Colon (tissue), 2 donors: Measurements from ENCODE around the gene USP6NL.

Source experiments
- FAIRE-seq: peaks from 2 replicates; lab custom pipeline; 2012; peaks lifted over from hg19 to GRCh38; lab: Jason Lieb, UNC
- donor health status: control.
- donor health status: control.

Gene USP6NL

GRCh38 chr10:11479300-11479699 is 132.2 kb downstream of the USP6NL start:
- no peak for FAIRE-seq

- no peak for FAIRE-seq
Observed at GRCh38 chr10:11478807-11479206, 132.6 kb downstream of the USP6NL start.

DNA sequence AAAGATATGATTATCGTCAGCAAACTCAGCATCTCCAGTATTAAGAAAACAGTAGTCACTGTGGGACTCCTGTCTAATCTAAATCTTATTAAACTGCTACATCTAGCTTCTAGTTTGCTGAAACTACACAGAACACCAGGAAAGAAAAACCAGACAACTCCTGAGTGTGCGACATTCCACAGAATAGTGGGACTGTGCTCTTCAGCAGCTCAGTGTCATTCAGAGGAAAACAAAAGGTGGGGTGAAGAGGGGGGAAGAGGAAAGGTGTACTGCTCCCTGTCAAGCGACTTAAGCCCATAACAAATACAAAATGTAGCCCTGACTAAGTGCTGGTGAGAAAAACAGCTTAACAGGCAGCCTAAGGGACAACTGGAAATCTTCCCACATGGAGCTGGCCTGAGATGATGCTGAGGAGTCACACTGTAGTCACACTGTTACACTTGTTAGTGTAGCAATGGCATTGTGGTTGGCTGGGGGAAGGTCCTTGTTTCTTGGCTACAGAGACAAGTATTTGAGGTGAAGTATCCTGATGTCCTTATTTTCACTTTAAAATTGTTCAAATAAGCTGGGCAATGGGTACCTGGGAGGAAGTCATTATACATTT is 135.5 kb downstream of the USP6NL start:
- FAIRE-seq, result no peak

DNA sequence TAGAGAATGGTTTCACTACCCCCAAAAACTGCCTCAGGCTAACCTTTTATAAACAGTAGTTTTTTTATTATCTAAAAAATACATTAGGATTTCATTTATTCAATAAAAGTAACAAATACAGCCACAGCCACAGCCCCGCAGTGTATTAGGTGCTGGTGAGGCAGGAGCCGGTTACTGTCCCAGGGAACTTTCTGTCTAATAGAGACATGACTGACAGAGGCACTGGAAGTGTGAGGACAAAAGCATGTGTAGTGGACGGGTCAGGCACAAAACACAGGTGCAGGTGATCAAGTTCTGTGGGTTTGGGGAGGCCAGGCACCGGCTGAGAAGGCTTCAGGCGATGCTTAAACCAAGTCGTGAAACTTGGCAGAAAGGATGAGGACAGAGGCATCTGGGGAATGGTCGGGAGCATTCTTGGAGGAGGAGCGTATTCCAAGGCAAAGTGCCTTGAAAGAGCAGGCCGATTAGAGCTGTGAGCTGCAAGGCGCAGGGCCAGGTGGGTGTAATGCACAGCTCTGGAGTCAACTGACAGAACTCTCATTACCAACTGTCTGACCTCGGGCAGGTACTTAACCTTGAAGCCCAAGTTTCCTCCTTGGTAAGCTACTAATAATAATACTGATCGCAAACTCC is 138.2 kb downstream of the USP6NL start:
- no peak for FAIRE-seq

GRCh38 chr10:11472158-11472753 is 139.2 kb downstream of the USP6NL start:
- no peak for FAIRE-seq

DNA sequence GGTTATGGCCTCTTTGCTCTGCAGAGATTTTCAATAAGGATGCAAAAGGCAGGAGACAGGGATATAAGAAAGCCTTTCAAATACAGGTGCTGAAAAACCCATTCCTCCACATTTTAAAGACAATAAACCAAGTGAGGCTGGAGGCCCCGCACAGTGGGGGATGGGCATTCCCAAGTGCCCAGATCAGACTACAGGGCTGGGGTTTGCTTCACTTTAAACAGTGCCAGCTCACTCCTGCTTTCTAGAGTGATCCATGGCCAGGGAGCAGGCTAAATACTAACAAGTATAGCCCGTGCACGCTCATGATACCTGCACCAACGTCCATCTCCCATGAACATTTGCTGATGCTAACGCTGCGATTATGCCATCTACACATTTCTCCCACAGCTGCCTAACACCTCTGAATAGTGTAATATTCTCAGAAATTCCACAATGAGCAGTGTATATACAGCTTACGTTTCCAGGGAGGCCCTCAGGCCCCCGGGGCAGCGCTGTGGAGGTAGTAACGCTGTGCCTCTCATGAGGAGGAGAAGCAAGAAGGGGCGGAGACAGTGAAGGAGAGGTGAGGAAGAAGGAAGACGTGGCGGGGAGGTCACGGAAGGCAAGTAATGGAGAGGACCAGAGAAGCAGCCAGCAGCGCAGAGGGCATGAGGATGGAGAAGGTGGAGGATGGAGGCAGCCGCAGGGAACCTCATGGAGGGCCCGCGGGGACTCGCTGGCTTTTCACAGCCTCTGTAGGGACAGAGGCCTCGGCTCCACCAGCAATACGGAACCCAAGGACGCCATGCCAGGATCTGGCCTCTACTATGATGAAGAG is 141.7 kb downstream of the USP6NL start:
- FAIRE-seq, result no peak

DNA sequence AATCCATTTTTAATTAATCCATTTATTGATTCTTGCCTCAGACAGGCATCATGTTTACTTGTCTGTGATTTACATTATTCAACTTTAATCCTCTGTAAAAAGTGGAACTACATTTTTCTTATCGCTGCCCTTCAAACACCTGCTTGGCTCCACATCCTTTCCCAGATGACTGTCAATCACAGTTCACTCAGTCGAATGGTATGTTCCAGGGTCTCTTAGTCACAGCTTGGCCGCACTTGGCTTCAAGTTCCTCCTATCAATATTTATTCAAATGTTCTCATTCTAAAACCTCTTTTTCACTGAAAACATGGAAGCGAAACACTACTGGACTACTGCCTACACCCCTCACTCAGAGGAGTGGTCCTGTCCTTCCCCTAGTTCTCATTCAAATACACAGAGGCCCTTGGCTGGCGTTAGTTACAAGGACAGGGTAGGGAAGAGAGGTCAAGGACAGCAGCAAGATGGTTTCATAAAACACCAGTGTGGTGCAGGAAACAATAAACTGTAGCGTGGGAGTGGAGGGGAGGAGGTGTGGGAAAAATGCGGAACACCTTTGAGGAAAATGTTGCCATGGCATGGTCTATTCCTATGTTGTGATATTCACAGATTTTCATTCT is 143.2 kb downstream of the USP6NL start:
- no peak for FAIRE-seq

DNA sequence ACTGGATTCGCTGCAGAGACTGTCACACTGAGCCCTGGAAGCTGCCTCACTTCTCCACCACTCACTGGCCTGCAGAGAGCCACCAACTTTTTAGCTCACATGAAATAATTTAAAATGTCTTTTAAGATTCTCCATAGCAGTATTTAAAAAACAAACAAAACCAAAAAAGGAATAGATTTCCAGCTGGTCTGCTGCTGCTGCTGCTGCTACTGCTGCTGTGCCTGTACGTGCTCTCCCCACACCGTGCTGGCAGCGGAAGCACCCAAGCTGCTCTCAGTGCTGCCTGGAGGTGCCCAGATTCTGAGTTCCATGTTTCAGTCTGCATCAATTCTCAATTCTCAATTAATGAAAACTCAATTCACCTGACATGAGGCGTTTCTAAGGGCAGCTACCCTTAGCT is 146.0 kb downstream of the USP6NL start:
- FAIRE-seq, result no peak

GRCh38 chr10:11463111-11463510 is 148.3 kb downstream of the USP6NL start:
- no peak for FAIRE-seq

DNA sequence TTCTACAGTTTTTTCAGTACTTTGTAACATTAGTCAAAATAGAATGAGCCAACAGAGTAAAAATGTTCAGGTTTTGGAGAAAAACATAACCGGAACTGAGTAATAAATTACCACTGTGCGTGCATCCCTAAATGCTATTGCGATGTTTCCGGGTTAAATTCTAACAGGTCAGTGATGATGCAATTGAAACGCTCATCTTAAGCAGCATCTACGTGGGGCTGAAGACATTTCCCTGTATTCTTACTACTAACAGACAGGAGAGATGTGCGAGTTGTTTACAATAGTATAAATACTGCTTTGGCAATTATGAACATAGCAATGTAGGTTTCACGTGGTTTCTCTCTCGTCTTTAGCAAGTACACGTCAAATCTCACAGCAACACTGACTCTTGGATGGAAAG is 149.4 kb downstream of the USP6NL start:
- no peak for FAIRE-seq

DNA sequence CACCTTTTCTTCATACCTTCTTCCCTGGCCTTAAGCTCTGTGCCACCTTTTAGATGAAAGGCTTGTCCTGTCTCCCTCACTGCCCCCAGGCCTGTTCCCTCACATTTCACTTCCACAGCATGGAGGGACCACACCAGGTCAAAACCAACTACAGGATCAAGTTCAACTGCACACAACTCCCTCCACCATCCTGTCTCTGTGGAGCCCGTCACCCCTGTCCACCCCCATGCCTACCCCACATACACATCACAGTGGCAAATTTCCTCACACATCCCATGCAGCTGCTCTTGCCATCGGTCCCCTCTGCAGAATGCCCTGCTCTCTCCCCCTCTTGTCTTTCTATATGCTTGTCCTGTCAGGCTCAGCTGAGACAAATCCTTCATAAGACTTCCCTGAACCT is 154.1 kb downstream of the USP6NL start:
- FAIRE-seq, result no peak

GRCh38 chr10:11454958-11455566 is 156.4 kb downstream of the USP6NL start:
- no peak for FAIRE-seq

- FAIRE-seq, result no peak
Observed at GRCh38 chr10:11454160-11454559, 157.3 kb downstream of the USP6NL start.

DNA sequence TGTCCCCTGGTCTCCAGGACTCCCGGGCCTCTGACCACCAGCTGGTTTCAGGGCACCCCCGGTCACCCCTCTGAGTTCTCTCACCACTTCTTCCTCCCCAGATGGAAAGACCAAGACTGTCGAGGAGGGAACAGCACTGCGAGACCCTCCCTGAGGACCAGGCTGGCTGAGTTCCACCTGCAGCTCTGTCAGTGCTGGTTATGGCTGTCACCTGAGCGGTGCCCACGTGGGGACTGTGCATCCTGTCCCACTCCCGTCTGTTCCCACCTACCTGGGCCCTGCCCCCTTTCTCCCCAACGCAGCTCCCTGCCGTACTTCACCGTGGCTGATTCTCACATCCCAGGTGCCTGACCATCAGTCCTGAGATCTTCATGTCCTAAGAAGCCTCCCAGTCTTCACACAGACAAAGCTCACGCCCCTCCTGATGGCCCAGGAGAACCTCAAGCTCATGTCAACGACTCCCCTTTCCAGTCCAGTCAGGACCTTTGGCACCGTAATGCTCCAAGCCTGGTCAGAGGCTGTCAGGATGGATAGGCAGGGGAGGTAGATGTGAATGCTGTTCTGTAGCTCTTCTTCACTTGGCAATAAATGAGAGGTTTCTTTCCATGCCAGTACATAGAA is 159.7 kb downstream of the USP6NL start:
- no peak for FAIRE-seq

DNA sequence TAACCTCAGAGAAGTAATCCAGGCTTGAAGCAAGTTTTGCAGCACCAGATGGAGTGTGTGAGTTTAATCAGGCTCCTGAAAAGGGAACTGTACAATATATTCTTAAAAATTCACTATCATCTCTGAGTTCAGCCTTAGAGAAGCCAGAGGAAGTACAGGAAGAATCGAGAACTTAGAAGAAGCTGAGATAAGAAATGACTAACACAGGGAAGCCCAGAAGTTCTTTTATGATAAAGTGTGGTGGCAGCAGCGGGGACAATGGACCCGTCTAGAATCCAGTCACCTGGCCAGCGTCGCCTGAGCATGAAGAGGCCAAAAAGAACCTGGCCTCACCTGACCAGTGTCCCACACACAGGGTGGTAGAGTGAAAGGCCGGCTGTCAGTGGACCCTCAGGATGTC is 161.0 kb downstream of the USP6NL start:
- FAIRE-seq, result no peak

GRCh38 chr10:11449761-11450160 is 161.7 kb downstream of the USP6NL start:
- FAIRE-seq, result no peak

- FAIRE-seq, result no peak
Observed at GRCh38 chr10:11448545-11449244, 162.8 kb downstream of the USP6NL start.

DNA sequence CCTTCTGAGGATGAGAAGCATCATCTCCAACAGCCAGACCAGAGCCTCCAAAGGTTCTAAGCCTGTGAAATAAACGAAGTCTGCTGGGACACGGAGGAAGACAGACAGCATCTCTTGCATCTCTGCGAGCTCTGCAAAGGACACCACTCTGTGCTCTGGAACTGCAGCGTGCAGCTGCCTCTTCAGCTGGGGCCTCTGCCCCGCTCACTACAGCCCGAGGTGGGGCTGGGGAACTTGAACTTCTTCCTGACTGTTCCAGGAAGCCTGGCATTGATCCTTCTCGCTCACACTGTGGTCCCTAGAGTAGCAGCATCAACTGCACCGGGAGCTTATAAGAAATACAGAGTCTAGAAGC is 163.3 kb downstream of the USP6NL start:
- no peak for FAIRE-seq

DNA sequence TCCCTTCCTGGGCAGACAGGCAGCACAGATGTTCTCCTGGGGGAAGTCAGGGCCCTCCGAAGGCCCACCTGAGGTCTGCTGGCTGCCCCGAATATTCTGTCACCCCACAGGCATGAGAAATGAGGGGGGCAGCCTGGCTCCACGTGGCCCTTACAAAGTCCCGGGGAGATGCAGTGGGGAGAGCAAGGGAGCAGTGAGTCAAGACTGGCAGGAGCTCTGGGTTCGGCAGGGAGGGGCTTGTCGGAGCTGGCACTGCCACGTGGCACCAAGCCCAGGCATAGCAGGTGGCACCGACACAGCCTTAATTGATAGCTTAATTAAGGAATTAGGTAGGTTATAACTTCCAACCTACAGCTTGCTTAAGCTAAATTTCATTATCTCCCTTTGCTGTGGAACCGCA is 163.9 kb downstream of the USP6NL start:
- no peak for FAIRE-seq

- no peak for FAIRE-seq
Observed at GRCh38 chr10:11446864-11447263, 164.6 kb downstream of the USP6NL start.

- no peak for FAIRE-seq
Observed at GRCh38 chr10:11446133-11446532, 165.3 kb downstream of the USP6NL start.
